Upper lobe of left lung (tissue), 6 donors: ENCODE measurements around the gene SUPT3H. TPM values are rescaled to one million over a fixed set of nuclear protein-coding genes. Genes with fewer than 3 reads are reported as not detected.
"Not testable (repeated sequence)": the region's sequence is repeated elsewhere in the genome, so short reads cannot be mapped to it uniquely, and the experiment has no call there.

Experiments used
- ATAC-seq, 2 donors: fragments of 200-7000 bp; cut with Tn5 transposase; one replicate each; pipeline ENCODE4 v1.9.1; 2022; ENCODE audit warnings: mild to moderate bottlenecking in 2 of 2, moderate library complexity in 2 of 2; ENCODE audit not compliant: low FRiP score in 2 of 2
- DNase-seq, 2 donors: peaks; one replicate each; pipeline ENCODE4 v3.0.0-alpha.2; 2019 to 2020
- H3K27ac ChIP-seq, 4 donors: fragments of 200-600 bp; sonication (generic); one replicate each; pipeline ENCODE4 v1.5.1; 2016 to 2019
- H3K27me3 ChIP-seq, 4 donors: fragments of 200-600 bp; sonication (generic); one replicate each; pipeline ENCODE4 v1.5.1; 2017 to 2019
- H3K36me3 ChIP-seq, 4 donors: fragments of 200-600 bp; sonication (generic); one replicate each; pipeline ENCODE4 v1.5.1; 2016 to 2019
- H3K4me1 ChIP-seq, 4 donors: fragments of 200-600 bp; sonication (generic); one replicate each; pipeline ENCODE4 v1.5.1; 2018 to 2019
- H3K4me3 ChIP-seq, 4 donors: fragments of 200-600 bp; sonication (generic); one replicate each; pipeline ENCODE4 v1.5.1; 2017 to 2019; ENCODE audit warnings: mild to moderate bottlenecking in 2 of 4, moderate library complexity in 1 of 4
- H3K9me3 ChIP-seq, 4 donors: fragments of 200-600 bp; sonication (generic); one replicate each; pipeline ENCODE4 v1.5.1; 2018 to 2019
- EP300 ChIP-seq, 4 donors: sonication (generic); formaldehyde crosslinking; IDR thresholded peaks; one replicate each; pipeline ENCODE4 v1.5.1; 2017; ENCODE audit warnings: antibody characterized with exemption in 4 of 4, control low read depth in 2 of 4
- POLR2A ChIP-seq, 4 donors: fragments of 450-650 bp; IDR thresholded peaks; one replicate each; pipeline ENCODE4 v1.5.1; 2016 to 2017; ENCODE audit warnings: antibody characterized with exemption in 4 of 4, mild to moderate bottlenecking in 2 of 4
- POLR2AphosphoS5 ChIP-seq, 2 donors: sonication (generic); formaldehyde crosslinking; IDR thresholded peaks; one replicate each; pipeline ENCODE4 v1.5.1; 2017; ENCODE audit warnings: antibody characterized with exemption in 2 of 2
- WGBS, 2 donors: methylation state at CpG; one replicate each; pipeline ENCODE4 v1.1.5; 2017 to 2018; 5-methylcytosine and 5-hydroxymethylcytosine counted together
- total RNA-seq, 6 donors: library from RNA; depleted of rRNA in 4 of 6; stranded (reverse); fragments of >200 nt in 4 of 6; gene quantifications; one replicate each; pipeline versions ENCODE4 v1.1.0 to v1.2.1, GENCODE V29; 2016 to 2021
- TF ChIP-seq, protein P1 (sequence below), 6 experiments: fragments of 450-650 bp in 4 of 6; fragments of 200-600 bp in 2 of 6; sonication (generic) in 2 of 6; IDR thresholded peaks; one replicate each; pipeline ENCODE4 v1.5.1; 2016 to 2019; ENCODE audit warnings: antibody characterized with exemption in 6 of 6
- donor health status: DM: no; HTN: no; CAD: no; lungs with moderate emphysema.
- donor health status: DM: no; HTN: yes; CAD: no; lungs with severe emphysema.

SUPT3H gene
- total RNA-seq, 6 donors from 2014 or later, result 6.4 to 45.1 (median 8.9) TPM

- Histone ChIP-seq H3K27ac (no peak overlapping the region), H3K4me3 (no peak overlapping the region), H3K27me3 (no peaks in the 10 kb centered on the region), H3K9me3 (peaks cover 0 to 7% (median 0%) of the 10 kb centered on the region in 4 donors), H3K4me1 (no peaks in the 10 kb centered on the region), H3K36me3 (no peaks in the 10 kb centered on the region)
- TF ChIP-seq, protein P1, sequence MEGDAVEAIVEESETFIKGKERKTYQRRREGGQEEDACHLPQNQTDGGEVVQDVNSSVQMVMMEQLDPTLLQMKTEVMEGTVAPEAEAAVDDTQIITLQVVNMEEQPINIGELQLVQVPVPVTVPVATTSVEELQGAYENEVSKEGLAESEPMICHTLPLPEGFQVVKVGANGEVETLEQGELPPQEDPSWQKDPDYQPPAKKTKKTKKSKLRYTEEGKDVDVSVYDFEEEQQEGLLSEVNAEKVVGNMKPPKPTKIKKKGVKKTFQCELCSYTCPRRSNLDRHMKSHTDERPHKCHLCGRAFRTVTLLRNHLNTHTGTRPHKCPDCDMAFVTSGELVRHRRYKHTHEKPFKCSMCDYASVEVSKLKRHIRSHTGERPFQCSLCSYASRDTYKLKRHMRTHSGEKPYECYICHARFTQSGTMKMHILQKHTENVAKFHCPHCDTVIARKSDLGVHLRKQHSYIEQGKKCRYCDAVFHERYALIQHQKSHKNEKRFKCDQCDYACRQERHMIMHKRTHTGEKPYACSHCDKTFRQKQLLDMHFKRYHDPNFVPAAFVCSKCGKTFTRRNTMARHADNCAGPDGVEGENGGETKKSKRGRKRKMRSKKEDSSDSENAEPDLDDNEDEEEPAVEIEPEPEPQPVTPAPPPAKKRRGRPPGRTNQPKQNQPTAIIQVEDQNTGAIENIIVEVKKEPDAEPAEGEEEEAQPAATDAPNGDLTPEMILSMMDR (IDR thresholded peaks at IDR 0.05), result no peak
- TF ChIP-seq POLR2A (IDR thresholded peaks at IDR 0.05) (no peak), POLR2AphosphoS5 (IDR thresholded peaks at IDR 0.05) (no peak), EP300 (IDR thresholded peaks at IDR 0.05) (no peak)
- DNase-seq, result no peak
- ATAC-seq, result no peak
- WGBS, 2 donors, result 78 to 88% methylated on average over 2 of the region's 2 CpGs
These were observed 509.4 kb downstream of the SUPT3H start for GRCh38 chr6:44868335-44868668.

DNA sequence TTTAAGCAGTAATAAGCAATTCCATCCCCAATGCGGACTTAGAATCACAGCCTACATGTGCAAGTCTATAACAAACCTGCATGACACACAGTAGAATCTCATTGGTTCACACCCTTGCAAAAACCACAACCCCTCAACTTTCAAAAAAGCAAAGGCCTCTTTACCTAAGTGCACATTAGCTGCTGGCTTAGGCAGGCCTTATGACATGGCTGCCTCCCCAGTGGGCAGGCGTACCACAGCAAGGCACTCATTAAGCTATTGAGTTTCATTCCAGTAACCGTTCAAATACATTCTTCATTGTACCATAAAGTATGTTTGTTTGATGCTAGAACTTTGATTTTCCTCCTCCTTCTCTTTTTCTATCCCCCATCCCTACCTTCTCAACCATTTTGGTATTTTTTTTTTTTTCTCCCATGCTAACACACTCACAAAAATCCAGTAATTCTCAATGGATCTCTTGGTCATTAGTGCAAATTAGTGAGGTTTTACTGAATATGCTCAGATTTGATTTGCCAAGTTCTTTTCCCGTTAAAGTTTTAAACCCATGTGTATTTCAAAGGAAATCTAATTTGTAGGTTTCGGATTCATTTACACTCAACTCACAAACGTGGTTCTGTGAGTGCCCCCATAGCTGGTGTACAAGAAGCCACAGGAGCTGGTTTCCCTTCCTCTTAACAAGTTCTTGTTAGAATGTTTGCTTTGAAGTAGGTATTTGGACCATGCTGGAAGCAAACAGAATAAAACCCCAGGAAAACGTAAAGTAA, 510.0 kb downstream of the SUPT3H start:
- Histone ChIP-seq H3K27me3 (no peaks in the 10 kb centered on the region), H3K4me3 (no peak overlapping the region), H3K36me3 (no peaks in the 10 kb centered on the region), H3K4me1 (no peaks in the 10 kb centered on the region), H3K9me3 (peaks cover 0 to 7% (median 0%) of the 10 kb centered on the region in 4 donors), H3K27ac (no peak overlapping the region)
- ATAC-seq (no peak), DNase-seq (no peak)
- WGBS, 2 donors, result 76% methylated on average over 7 of the region's 7 CpGs
- TF ChIP-seq EP300 (IDR thresholded peaks at IDR 0.05) (no peak), POLR2AphosphoS5 (IDR thresholded peaks at IDR 0.05) (no peak), POLR2A (IDR thresholded peaks at IDR 0.05) (no peak)
- TF ChIP-seq, protein P1 (IDR thresholded peaks at IDR 0.05), result no peak

- not testable (repeated sequence) for H3K4me3 ChIP-seq, H3K4me1 ChIP-seq, DNase-seq, H3K36me3 ChIP-seq, ATAC-seq, H3K9me3 ChIP-seq, H3K27ac ChIP-seq, H3K27me3 ChIP-seq
- WGBS, 2 donors, result 84 to 91% methylated on average over 2 of the region's 2 CpGs
These were observed 512.5 kb downstream of the SUPT3H start for GRCh38 chr6:44865184-44865583.

- Histone ChIP-seq H3K4me1 (peaks cover 0 to 13% (median 8%) of the 10 kb centered on the region in 4 donors), H3K27me3 (no peaks in the 10 kb centered on the region), H3K9me3 (peaks cover 0 to under 1% (median 0%) of the 10 kb centered on the region in 4 donors), H3K36me3 (no peaks in the 10 kb centered on the region), H3K4me3 (no peak overlapping the region), H3K27ac (no peak overlapping the region)
- ATAC-seq, result no peak
- DNase-seq, result no peak
- no peak for TF ChIP-seq POLR2A (IDR thresholded peaks at IDR 0.05)
- no peak for TF ChIP-seq EP300 (IDR thresholded peaks at IDR 0.05)
- no peak for TF ChIP-seq POLR2AphosphoS5 (IDR thresholded peaks at IDR 0.05)
- TF ChIP-seq, protein P1 (IDR thresholded peaks at IDR 0.05), result no peak
- 68% methylated on average over 2 of the region's 2 CpGs for WGBS, 2 donors
These were observed 517.8 kb downstream of the SUPT3H start for GRCh38 chr6:44859901-44860410.

DNA sequence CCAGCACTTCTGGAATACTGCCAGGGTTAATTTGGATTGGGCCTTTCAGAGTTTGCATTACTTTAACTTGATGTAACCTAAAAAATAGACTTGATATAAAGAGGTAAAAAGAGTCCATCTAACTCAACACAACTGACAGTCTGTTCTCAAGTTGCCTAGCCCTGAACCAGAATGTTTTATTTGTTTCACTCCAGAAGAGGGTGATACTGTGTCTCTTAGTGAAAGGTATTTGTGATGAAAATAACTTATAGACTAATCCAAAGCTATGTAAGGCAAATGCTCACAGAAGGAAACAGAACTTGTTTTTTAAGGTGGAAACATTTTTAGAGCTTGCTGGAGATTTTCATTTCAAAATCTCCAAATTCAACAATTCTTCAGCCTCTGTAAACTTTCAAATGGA, 518.7 kb downstream of the SUPT3H start:
- no peak for DNase-seq
- H3K27ac ChIP-seq, result no peak overlapping the region
- H3K4me1 ChIP-seq, result peaks cover 0 to 13% (median 8%) of the 10 kb centered on the region in 4 donors
- ATAC-seq, result no peak
- TF ChIP-seq POLR2A (IDR thresholded peaks at IDR 0.05) (no peak), EP300 (IDR thresholded peaks at IDR 0.05) (no peak), POLR2AphosphoS5 (IDR thresholded peaks at IDR 0.05) (no peak)
- TF ChIP-seq, protein P1 (IDR thresholded peaks at IDR 0.05), result no peak
- no peaks in the 10 kb centered on the region for H3K36me3 ChIP-seq
- H3K4me3 ChIP-seq, result no peak overlapping the region
- H3K9me3 ChIP-seq, result no peaks in the 10 kb centered on the region
- H3K27me3 ChIP-seq, result no peaks in the 10 kb centered on the region
